NCI-H2171 treated with DMSO at 0.1 percent for 48 hours (cell line): ENCODE measurements around the gene GRHL3.

ENCODE experiments used
- DNase-seq: peaks from one replicate; lab custom pipeline; 2025; lab: John Stamatoyannopoulos, UW

GRHL3 gene

GRCh38 chr1:24373044-24373443 lies 53.9 kb downstream of the GRHL3 start:
- DNase-seq = no peak

- DNase-seq = peak; percentile 81
Measured at GRCh38 chr1:24373710-24374109, 54.6 kb downstream of the GRHL3 start.

GRCh38 chr1:24374891-24375786 lies 56.0 kb downstream of the GRHL3 start:
- peak; percentile 94 for DNase-seq

- no peak for DNase-seq
Measured at GRCh38 chr1:24379733-24380315, 60.7 kb downstream of the GRHL3 start.

- no peak for DNase-seq
Measured at GRCh38 chr1:24380508-24380907, 61.4 kb downstream of the GRHL3 start.

- no peak for DNase-seq
Measured at GRCh38 chr1:24381256-24381655, 62.1 kb downstream of the GRHL3 start.

GRCh38 chr1:24382165-24382577 lies 63.0 kb downstream of the GRHL3 start:
- no peak for DNase-seq

- DNase-seq = no peak
Measured at GRCh38 chr1:24383381-24383940, 64.3 kb downstream of the GRHL3 start.

GRCh38 chr1:24384251-24385090 lies 65.3 kb downstream of the GRHL3 start:
- no peak for DNase-seq

- no peak for DNase-seq
Measured at GRCh38 chr1:24385160-24385940, 66.2 kb downstream of the GRHL3 start.

GRCh38 chr1:24386241-24386640 lies 67.1 kb downstream of the GRHL3 start:
- DNase-seq = peak; percentile 80

GRCh38 chr1:24386931-24387330 lies 67.8 kb downstream of the GRHL3 start:
- DNase-seq = no peak

GRCh38 chr1:24387636-24388175 lies 68.5 kb downstream of the GRHL3 start:
- no peak for DNase-seq

GRCh38 chr1:24388331-24388885 lies 69.3 kb downstream of the GRHL3 start:
- DNase-seq = no peak

- DNase-seq = no peak
Measured at GRCh38 chr1:24389231-24389678, 70.1 kb downstream of the GRHL3 start.

GRCh38 chr1:24390924-24391782 lies 72.0 kb downstream of the GRHL3 start:
- peak; percentile 88 for DNase-seq

GRCh38 chr1:24391882-24392603 lies 72.9 kb downstream of the GRHL3 start:
- peak; percentile 77 for DNase-seq

GRCh38 chr1:24392604-24392946 lies 73.4 kb downstream of the GRHL3 start:
- DNase-seq = no peak

- DNase-seq = no peak
Measured at GRCh38 chr1:24392982-24393650, 74.0 kb downstream of the GRHL3 start.
